Adrenal gland (tissue), 5 donors: ENCODE data around the gene RTTN.

Source experiments
- POLR2A ChIP-seq, 2 donors: fragments of 450-650 bp; IDR thresholded peaks; one replicate each; pipeline ENCODE4 v1.6.1; 2017; ENCODE audit warnings: antibody characterized with exemption in 2 of 2, mild to moderate bottlenecking in 2 of 2, moderate library complexity in 1 of 2
- TF ChIP-seq, protein P1 (sequence below), 6 experiments: fragments of 450-650 bp in 4 of 6; fragments of 200-600 bp in 2 of 6; sonication (generic) in 1 of 6; IDR thresholded peaks; 1 replicate in 5 of 6; 2 replicates in 1 of 6; pipeline versions ENCODE4 v1.5.1 to v1.8.0; 2016 to 2021; ENCODE audit warnings: antibody characterized with exemption in 6 of 6, mild to moderate bottlenecking in 2 of 6, moderate library complexity in 1 of 6
- donor health status: DM: no; HTN: no; CAD: no.

DNA sequence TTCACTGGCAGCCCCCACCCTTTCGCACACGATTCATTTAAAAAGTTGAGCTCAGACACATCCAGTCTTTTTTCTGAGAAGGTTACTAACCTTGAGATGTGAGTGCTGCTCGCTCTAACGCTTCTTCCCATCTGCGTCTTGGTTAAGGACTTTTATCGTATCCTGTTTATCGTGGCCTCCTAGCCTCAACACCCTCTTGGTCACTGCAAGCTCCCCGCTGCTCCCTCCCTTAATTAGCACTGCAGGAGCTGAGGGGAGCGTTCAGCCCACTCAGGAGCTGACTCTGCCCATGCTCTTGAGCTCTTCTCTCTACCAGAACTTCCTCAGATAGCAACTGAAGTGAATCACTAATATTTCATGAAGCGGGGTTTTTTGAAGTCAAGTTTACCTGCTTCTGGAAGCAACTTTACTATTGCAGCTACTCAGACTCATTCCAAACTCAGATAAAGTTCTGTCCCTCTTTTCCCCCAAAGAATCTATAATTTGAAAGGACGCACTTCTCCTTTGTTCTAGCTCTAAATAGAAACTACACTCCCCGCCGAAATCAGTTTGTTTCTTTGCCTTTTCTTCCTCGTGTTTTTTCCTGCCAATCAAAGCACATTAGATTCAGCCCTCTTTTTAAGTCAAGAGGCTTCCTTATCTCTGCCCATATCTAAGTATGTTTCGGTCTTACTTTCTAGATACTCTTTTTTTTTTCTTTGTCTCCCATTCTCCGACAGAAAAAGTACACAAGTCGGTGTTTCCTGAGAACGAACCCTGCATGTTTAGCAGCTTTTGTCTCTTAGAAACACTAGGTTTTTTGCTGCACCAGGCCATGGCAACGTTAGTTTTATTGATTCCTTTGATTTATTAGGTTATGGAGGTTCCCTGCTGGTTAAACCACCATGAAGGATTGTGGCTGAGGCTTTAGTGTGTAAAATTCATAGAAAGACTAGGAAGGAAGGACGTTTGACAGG, 248.5 kb downstream of the RTTN start:
- TF ChIP-seq, protein P1, sequence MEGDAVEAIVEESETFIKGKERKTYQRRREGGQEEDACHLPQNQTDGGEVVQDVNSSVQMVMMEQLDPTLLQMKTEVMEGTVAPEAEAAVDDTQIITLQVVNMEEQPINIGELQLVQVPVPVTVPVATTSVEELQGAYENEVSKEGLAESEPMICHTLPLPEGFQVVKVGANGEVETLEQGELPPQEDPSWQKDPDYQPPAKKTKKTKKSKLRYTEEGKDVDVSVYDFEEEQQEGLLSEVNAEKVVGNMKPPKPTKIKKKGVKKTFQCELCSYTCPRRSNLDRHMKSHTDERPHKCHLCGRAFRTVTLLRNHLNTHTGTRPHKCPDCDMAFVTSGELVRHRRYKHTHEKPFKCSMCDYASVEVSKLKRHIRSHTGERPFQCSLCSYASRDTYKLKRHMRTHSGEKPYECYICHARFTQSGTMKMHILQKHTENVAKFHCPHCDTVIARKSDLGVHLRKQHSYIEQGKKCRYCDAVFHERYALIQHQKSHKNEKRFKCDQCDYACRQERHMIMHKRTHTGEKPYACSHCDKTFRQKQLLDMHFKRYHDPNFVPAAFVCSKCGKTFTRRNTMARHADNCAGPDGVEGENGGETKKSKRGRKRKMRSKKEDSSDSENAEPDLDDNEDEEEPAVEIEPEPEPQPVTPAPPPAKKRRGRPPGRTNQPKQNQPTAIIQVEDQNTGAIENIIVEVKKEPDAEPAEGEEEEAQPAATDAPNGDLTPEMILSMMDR (IDR thresholded peaks at IDR 0.05): no peak
- no peak for TF ChIP-seq POLR2A (IDR thresholded peaks at IDR 0.05)
